ENCODE results near the gene C16orf95.

Gene C16orf95

GRCh38 chr16:87331241-87331801 is 14.1 kb upstream of the C16orf95 start:
- DNase-seq (ENCODE audit: low spot score) = no peak

- DNase-seq (ENCODE audit: low spot score) = no peak
These were observed 13.5 kb upstream of the C16orf95 start for GRCh38 chr16:87330646-87331045.

GRCh38 chr16:87330257-87330624 is 13.0 kb upstream of the C16orf95 start:
- no peak for DNase-seq (ENCODE audit: low spot score)

- DNase-seq (ENCODE audit: low spot score) = no peak
These were observed 12.5 kb upstream of the C16orf95 start for GRCh38 chr16:87329436-87330256.

- no peak for DNase-seq (ENCODE audit: low spot score)
These were observed 11.7 kb upstream of the C16orf95 start for GRCh38 chr16:87328846-87329245.

GRCh38 chr16:87327798-87328495 is 10.8 kb upstream of the C16orf95 start:
- DNase-seq (ENCODE audit: low spot score) = no peak

- no peak for DNase-seq (ENCODE audit: low spot score)
These were observed 9.0 kb upstream of the C16orf95 start for GRCh38 chr16:87326151-87326571.

GRCh38 chr16:87325423-87325858 is 8.2 kb upstream of the C16orf95 start:
- no peak for DNase-seq (ENCODE audit: low spot score)

- DNase-seq (ENCODE audit: low spot score) = peak; percentile 94
These were observed 7.5 kb upstream of the C16orf95 start for GRCh38 chr16:87324411-87325275.

GRCh38 chr16:87323727-87324410 is 6.7 kb upstream of the C16orf95 start:
- no peak for DNase-seq (ENCODE audit: low spot score)

- DNase-seq (ENCODE audit: low spot score) = no peak
These were observed 5.9 kb upstream of the C16orf95 start for GRCh38 chr16:87322833-87323726.

GRCh38 chr16:87322360-87322759 is 5.2 kb upstream of the C16orf95 start:
- DNase-seq (ENCODE audit: low spot score) = no peak

GRCh38 chr16:87321336-87322107 is 4.3 kb upstream of the C16orf95 start:
- DNase-seq (ENCODE audit: low spot score) = no peak

GRCh38 chr16:87320510-87321227 is 3.5 kb upstream of the C16orf95 start:
- DNase-seq (ENCODE audit: low spot score) = no peak

- DNase-seq (ENCODE audit: low spot score) = no peak
These were observed 2.9 kb upstream of the C16orf95 start for GRCh38 chr16:87319997-87320491.

- no peak for DNase-seq (ENCODE audit: low spot score)
These were observed 1.8 kb upstream of the C16orf95 start for GRCh38 chr16:87319011-87319410.

- no peak for DNase-seq (ENCODE audit: low spot score)
These were observed 805 bp upstream of the C16orf95 start for GRCh38 chr16:87317750-87318644.

GRCh38 chr16:87316450-87316922 is 706 bp downstream of the C16orf95 start:
- DNase-seq (ENCODE audit: low spot score) = no peak

Measured in iPS-NIHi11 (cell line).